Cerebellar nuclear complex (tissue), 1 donor: ENCODE measurements around the gene CTNNBIP1.

Experiments used
- DNase-seq, 2 experiments: peaks; one replicate each; lab custom pipeline; 2025; lab: John Stamatoyannopoulos, UW

Gene CTNNBIP1

DNA sequence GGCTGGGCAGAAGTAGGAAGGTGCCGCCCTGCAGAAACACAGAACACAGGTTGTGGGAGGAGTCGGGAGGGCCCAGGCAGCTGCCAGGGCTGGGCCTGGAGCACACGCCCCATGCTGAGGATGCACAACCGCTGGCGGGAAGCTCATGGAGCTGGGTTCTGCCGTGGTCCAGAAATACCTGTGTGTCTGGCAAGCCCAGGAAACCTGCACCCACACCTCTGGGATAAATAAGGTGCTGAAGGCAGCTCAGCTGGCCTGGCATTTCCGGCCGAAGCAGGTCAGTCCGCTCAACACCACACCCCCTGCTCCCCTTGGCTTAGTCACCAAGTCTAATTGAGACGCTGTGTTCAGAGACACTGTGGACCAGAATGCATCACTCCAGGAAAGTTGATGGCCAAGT is 32.1 kb downstream of the CTNNBIP1 start:
- DNase-seq: no peak

DNA sequence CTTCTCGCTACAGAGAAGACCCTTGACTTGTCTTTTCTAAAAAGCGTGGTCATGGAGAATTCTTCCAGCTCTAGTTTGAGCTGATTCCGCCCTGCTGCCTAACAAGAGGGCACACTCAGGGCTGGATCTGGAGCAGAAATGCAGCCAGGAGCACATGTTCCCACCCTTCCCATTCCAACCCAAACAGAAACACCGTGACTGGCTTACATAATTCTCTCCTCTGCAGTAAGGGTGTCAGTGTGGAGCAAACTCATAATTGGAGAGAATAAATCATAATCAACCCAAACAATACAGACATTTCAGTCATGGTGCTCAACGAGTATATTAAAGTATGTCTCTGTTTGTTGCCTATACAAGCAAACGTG is 34.5 kb downstream of the CTNNBIP1 start:
- no peak for DNase-seq

DNA sequence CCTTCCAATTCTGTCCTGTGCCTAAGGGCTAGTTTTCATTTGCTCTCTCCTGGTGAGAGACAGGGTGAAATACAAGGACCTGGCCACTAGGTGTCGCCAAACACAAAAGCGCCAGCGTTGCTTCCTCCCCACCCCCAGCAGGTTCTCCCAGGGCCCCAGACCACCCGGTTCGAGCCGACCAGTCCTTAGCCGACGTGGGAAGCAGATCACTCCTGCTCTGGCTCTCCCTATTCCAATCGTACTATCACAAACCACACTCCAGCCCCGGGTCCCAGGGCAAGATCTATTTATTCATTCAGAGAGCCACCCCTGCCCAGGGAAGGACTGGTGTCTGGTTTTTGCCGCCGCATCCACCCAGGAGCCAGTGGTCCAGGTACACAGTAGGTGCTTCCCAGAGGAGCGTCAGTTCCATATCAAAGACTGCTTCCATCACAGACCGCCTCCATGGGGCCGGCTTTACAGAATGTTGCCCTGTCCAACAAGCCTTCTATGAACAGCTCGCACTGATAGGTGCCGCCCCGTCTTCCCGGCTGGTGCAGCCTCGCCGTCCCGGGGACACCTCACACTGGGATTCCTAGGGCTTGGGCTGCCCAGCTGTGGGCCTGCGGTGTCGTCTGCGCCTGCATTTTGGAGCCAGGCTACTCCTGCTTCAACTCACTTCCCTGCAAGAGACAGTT is 35.0 kb downstream of the CTNNBIP1 start:
- peak in 1 of 2 experiments; percentile 32 for DNase-seq

DNA sequence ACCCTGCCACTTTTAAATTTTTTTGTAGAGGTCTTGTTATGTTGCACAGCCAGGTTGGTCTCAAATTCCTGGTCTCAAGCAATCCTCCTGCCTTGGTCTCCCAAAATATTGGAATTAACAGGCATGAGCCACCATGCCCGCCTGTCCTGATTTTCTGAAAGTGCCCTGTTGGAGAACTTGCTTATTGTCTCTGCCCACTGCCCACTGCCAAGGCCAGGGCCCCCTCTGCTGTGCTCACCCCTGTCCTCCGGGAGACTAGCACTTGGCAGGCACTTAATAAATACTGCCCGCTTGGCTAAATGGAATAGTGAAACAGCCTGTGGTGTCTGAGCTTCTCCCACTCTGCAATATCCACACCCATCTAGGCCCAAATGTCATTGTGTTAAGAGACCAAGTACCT is 35.7 kb downstream of the CTNNBIP1 start:
- no peak for DNase-seq

DNA sequence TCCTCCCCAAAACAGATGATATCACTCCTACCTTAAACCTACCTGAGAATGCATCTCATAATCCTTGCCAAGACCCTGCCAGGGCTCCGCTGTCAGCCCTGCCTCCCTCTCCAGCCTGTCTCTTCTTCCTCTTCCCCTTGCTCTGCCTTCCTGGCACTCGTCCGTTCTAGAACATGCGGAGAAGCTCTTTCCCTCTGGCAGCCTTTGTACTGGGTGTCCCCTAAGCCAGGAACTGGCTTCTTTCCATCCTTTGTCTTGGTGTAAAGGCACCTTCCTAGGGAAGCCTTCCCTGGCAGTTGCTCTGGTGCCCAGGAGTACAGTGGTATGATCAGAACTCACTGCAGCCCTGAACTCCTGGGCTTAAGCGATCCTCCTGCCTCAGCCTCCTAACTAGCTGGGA is 36.1 kb downstream of the CTNNBIP1 start:
- DNase-seq: no peak

DNA sequence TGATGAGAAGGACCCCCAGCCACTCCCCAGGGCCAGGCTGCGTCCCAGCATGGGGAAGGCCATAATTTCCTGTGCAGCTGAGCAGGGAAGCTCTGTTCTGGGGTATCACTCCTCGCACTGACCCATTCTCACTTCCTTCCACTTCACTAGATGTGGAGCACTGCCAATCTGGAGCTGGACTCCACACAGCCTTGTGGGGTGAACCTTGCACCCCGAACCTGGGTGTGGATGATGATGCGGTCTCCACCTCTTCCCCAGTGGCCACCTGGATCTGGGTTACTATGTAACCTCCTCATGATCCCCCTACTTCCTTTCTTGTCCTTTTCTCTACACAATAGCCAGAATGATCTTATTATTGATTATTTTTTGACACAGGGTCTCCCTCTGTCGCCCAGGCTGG is 36.7 kb downstream of the CTNNBIP1 start:
- DNase-seq: no peak

DNA sequence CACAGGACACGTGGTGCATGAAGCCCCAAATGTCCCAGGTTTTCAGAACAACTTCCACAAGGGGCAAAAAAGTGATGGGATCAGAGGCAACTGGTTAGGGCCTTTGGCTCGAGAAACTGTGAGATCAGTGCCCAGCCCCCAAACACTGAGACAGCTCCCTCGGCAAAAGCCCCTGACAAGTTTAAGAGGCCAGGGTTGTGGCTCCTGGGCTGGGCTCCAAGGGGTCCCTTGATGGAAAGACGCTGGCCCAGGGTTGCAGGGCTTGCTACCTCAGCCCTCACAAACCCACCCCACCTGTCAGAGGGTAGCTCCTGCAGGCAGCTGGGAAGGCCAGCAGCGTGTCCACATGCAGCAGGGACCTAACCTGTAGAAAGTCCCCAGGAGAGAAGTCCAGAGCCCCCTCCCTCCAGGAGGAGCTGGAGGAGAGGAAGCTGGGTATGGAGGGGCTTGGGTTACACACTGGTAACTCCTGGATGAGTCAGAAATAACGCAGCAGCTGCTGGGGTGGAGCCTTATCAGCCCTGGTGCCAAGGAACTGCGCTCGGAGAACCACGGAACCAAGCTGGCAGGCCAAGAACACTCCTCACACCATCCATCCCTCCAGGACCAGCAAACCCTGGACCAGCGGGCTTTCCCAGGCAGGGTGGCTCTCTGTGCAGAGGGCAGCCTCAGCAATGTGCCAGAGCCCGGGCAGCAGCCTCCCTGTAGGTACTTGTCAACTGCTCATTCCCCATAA is 37.5 kb downstream of the CTNNBIP1 start:
- DNase-seq: no peak

DNA sequence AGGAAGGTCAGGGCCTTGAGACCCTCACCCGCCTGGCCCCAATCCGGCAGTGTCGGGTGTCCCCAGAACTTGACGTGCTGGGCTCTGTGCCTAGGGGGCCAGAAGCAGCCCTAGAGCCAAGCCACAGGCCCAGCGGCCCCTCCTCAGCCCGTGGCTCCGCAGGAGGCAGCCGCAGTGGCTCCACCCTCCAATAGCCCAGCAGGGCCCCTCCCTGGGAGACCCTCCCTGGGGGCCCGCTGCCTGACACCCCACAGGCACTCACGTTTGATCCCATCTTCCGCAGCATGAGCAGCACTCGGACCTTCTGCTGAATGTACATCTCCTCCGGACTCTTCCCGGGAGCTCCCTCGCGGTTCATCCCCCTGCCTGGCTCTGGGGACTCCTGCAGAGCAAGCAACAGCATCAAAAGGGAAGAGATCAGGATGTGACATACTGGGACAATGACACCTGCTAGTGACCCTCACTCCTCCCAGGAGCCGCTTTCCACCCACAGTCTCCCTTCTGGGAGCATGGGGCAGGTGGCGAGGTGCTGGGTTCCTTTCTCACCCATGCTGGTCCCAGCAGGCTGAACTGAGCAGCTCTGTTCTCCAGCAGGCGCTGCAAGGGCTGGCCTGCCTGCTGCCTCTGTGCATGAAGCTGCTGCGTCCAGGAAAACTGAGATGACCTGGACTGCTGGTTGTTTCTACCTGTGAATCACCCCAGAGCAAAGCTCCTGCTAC is 38.2 kb downstream of the CTNNBIP1 start:
- no peak for DNase-seq

DNA sequence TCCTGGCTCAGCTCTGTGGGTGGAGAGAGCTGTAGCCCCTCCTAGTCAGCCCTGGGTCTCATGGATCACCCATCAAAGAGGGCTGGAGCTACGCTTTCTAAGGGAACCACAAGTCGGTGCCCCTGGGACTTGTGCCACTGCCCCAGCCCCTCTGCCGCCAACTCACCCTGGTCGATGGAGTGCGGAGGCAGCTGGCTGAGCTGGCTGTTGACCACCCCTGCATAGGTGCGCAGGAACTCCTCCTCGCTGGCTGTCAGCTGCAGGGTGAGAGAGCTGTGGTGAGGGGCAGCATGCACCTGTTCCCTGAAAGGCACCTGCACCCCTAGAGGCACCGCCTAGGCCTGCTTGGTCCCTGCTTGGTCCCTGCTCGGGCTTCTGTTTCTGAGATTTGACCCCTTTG is 39.0 kb downstream of the CTNNBIP1 start:
- DNase-seq: no peak

DNA sequence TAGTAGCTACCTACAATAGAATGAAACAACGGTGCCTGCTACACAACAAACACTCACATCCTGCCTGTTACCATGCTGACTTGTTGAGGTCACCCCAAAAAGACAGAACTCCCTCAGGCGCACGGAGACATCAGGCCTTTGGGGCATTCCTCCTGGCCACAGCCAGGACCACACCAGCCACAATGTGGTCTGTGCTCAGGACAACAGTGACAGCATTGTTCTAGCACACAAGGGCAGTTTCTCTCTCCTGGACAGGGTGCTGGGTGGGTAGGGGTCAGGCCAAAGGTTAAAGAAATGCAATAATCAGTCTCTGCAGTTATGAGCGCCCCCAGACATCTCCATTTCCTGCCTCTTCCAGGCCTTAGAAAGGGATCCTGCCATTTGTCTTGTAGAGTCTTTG is 39.5 kb downstream of the CTNNBIP1 start:
- DNase-seq: no peak

DNA sequence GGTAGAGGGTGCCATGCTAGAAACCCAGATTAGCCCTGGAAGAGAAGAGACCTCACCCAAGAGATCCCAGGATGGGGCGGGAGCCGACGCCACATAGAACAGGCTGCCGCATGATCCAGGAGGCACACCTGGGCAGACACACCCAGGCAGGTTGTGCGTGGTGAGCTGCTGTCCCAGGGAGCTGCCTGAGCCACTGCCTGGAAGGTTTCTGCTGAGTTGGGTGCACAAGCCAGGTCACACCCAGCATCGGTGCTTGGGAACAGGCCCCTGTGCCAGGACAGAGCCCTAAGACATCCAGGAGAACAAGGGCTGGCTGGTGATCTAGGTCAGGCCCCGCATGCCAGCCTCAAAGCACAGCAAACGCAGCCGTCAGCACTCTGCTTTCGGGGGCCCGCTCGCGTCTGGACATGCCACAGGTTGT is 40.2 kb downstream of the CTNNBIP1 start:
- DNase-seq: no peak

DNA sequence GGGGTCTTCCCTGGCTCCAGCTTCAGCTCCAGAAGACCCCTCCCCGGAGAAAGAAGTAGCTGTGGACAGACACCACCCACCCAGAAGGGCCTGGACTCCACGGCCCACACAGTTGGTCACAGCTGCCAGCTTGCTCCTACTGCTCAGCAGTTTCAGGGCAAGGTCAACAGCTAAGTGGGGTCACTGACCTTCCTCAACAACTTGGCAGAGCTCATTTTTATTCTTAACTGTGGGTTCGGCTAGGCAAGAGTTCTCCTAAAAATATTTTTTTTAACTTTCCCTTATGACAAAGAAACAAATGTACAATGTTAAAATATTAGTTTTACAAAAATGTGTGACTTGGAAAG is 41.9 kb downstream of the CTNNBIP1 start:
- no peak for DNase-seq

DNA sequence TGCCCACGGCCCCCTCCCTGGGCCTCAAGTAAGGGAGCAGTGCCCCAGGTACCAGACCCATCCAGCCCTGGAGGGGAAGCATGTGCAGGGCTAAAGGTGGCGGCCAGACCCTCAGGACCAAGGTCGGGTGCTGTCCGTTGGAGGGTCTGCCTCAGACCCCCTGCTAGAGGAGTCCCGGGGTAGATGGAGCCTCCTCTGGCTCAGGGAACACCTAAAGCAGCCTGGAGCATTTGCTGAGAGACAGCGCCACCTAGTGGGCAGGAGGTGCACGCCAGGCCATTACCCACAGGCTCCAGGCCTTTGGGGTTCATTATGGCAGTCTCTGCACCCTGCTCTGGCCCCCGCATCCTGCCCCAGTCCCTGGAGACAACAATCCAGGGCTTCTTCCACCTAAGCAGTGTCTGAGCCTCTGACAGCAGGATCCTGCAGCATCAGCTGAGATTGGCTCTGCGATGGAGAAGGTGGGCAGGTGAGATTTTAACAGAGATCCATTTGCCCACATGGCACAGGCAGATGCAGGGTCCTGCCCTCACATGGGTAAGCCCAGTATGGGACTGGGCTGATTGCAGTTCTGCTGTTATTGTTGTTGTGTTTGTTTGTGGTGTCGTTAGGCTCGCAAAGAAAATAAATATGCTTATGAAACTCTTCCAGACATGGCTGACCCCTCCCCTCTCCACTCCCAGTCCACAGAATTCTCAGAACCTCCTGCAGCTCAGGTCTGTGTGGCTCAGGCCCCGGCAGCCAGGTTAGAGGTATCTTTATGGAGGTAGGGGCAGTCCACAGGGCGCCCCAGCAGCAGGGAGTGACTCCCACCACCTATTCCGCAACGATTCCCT is 42.4 kb downstream of the CTNNBIP1 start:
- DNase-seq: peak in 1 of 2 experiments; percentile 51

DNA sequence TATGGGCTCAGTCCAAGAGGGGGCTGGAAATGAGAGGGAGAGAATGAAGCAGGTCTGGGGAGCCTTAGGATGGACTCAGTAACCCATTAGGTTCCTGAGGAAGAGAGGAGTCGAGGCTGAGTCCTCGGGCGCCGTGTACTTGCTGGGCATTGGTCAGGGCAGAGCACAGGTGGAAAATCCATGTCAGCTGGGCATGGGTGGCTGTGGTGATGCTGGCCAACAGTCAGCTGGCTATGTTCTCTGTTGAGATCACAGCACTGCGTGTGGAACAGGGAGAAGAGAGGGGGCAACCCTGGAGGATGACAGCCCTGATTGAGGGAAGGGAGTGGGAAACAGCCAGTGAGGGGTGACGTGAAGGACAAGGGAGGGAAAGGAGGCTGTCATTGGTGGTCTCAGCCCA is 43.2 kb downstream of the CTNNBIP1 start:
- DNase-seq: no peak

DNA sequence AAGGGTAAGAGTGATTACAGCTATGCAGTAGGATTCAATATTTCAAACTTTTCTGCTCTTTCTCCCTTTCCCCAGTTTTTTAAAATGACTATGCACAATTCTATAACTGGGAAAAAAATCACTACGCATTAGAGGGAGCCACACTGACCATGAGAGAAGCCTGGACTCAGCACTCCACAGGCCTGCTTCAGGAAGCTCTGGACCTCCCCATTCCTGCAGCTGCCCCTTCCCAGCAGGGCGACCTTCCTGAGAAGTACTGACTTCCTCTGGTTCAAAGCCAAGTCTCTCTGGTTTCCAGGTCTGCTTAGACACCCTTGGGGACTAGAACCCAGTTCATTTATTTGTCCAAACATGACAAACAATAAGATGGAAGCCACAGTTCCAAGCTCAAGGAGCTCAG is 44.3 kb downstream of the CTNNBIP1 start:
- DNase-seq: no peak

DNA sequence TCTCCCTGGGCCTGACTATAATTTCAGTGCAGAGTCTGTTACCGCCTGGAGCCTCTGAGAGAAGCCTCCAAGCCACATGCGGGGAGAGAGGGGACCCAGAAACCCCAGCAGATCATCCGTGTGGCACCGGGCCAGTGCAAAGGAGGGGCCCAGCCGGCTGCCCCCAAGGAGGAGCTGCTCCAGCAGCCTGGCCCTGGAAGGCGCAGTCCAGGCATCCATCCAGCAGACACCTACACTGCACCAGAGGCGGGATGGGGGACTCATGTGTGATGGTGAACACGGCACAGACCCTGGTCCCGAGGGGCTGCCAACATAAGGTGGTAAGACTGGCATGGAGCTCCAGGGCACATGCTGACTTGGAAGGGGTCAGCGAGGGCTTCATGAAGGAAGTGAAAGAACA is 46.7 kb downstream of the CTNNBIP1 start:
- no peak for DNase-seq

DNA sequence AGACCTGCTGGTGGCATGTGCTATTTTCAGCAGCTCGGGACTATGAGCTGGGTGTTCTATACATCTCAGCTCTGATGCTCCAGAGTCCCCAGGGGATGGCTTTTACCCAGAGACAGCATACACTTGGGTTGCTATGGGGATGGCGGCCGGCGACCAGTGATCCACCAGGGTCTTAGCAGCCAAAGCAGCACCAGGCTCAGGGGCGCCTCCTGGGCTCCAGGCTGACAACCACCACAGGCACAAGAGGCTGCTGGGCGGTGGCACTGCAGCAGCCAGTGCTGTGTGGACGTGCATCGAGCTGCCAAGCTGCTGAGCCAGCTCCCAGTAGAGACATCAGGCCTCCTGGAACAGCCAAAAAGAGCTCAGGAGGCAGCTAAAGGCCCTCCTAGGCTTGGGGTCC is 48.7 kb downstream of the CTNNBIP1 start:
- no peak for DNase-seq

DNA sequence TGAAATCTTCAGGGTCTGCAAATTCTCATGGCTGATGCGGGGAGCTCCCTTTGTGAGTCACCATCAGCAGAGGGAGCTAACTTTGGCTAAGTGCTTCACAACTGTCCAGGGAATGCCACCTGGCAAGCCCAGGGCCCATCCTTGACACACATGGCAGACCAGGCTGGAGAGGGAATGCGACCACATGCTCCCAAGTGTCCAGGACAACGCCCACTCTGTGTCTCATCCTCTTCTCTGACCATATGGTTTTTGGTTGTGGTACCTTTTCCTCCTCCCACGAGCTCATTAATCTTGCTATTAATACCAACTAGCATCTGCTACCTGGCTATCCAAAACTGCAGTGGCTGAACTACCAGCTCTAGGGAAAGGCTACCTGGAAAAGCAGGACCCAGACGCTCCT is 49.2 kb downstream of the CTNNBIP1 start:
- DNase-seq: peak; percentile 53 to 65

DNA sequence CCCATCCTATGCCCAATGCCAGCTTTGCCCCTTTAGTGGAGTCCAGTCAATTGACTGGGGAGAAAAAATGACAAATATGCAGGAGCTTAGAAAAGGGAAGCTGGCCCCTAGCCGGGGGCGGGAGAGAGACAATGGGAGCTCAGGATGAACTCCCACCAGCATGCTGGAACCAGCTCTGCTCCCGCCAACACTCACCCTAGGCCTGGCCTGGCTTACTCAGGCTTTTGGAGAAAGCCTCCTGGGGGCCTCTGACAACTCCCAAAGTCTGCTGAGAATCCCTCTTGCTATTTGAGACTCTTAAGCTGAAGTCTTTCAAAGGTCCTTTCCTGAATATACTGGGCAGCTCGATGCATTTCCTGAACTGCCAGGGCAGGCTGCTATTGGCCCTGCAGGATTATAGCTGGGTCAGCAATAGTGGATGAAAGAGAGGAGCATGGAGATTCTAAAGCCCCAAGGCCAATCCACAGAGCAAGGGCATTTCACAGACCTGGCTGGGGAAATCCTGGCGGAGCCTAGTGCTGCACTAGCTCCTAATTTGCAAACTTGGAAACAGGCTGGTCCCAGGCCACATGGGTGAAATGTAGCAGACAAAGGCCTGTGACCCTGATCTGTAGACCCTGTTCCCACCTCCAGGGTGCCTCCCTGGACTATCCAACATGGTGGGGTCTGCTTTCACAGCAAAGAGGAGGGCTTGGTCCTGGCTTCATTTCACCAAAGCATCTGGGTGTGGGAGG is 50.6 kb downstream of the CTNNBIP1 start:
- no peak for DNase-seq

DNA sequence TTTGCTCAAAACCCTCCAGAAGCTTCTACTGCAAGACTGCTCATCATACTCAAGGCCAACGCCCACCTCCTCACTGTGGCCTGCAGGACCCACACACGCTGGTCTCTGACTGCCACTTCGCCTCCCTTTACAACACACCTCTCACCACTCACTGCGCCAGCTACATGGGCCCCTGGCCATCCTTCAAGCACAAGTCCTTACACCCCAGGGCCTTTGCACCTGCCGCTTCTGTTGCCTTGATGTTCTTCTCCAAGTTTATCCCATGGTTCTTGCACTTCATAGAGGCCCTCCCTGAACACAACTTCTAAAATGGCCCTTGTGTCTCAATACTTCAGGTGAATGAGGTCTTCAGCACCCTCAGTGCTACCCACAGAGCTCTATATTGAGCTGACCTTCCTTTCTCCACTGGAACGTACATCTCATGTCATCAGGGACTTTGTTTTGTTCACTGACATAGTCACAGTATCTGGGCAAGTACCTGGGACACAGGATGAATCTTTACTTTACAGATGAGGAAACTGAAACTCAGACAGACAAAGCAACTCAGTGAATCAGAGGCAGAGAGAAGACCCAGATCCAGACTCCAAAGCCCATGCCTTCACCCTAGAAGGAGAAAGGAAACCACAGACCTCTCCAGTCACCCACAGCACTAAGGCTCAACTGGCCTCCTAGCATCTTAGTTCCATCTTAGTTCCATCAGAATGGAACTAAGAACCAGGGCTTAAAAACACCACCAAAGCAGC is 51.6 kb downstream of the CTNNBIP1 start:
- no peak for DNase-seq

DNA sequence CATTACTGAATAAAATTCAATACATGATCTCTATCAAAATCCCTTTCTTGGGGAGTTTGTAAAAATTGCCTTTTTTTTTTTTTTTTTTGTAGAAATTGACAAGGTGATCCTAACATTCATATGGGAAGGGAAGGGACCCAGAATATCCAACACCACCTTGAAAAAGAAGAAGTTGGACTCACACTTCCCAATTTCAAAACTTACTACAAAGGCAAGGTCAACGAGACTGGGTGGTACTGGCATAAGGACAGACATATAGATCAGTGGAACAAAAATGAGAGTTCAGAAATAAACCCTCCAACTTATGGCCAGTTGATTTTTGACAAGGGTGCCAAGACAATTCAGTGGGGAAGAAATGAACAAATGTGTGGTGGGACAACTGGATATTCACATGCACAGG is 54.9 kb downstream of the CTNNBIP1 start:
- DNase-seq: no peak
